DND-41 (cell line): ENCODE measurements around the gene INHBA.

Experiments used
- ATAC-seq: fragments of 200-7000 bp; cut with Tn5 transposase; 3 replicates; pipeline ENCODE4 v1.9.1; 2021; ENCODE audit warnings: low read depth; ENCODE audit not compliant: insufficient read depth
- DNase-seq: peaks from one replicate; pipeline ENCODE4 v3.0.0-alpha.2; 2020
- H2AFZ ChIP-seq: 2 replicates; pipeline ENCODE4 v1.6.0; 2012; ENCODE audit warnings: low read depth, low read length
- H3K27ac ChIP-seq: 2 replicates; pipeline ENCODE4 v1.5.1; 2012; ENCODE audit warnings: low read length, inconsistent platforms
- H3K27me3 ChIP-seq: fragments of 200-600 bp; sonication (generic); 2 replicates; pipeline ENCODE4 v1.6.0; 2012; ENCODE audit warnings: low read length, mild to moderate bottlenecking, inconsistent platforms; ENCODE audit not compliant: insufficient read depth, poor library complexity
- H3K36me3 ChIP-seq: 2 replicates; pipeline ENCODE4 v1.5.1; 2012; ENCODE audit warnings: low read length, inconsistent platforms; ENCODE audit not compliant: insufficient read depth
- H3K4me1 ChIP-seq: 2 replicates; pipeline ENCODE4 v1.5.1; 2012; ENCODE audit warnings: mild to moderate bottlenecking, low read length; ENCODE audit not compliant: insufficient read depth
- H3K4me2 ChIP-seq: 2 replicates; pipeline ENCODE4 v1.6.0; 2012; ENCODE audit warnings: mild to moderate bottlenecking, moderate library complexity, low read length, inconsistent platforms; ENCODE audit not compliant: insufficient read depth
- H3K4me3 ChIP-seq, 2 experiments: fragments of 200-600 bp in 1 of 2; shearing (Covaris generic) in 1 of 2; 2 replicates each; pipeline ENCODE4 v1.5.1; 2012 to 2016; ENCODE audit warnings: inconsistent platforms in 2 of 2, low read length in 2 of 2, mild to moderate bottlenecking in 2 of 2, low read depth in 1 of 2, moderate library complexity in 1 of 2
- H3K79me2 ChIP-seq: 2 replicates; pipeline ENCODE4 v1.6.0; 2012; ENCODE audit warnings: low read length, inconsistent platforms; ENCODE audit not compliant: insufficient read depth
- H3K9ac ChIP-seq: 2 replicates; pipeline ENCODE4 v1.6.0; 2012; ENCODE audit warnings: low read depth, mild to moderate bottlenecking, inconsistent platforms, low read length, moderate library complexity
- H3K9me3 ChIP-seq: 2 replicates; pipeline ENCODE4 v1.5.1; 2012; ENCODE audit warnings: low read length, moderate library complexity, mild to moderate bottlenecking, inconsistent platforms; ENCODE audit not compliant: insufficient read depth, severe bottlenecking
- H4K20me1 ChIP-seq: 2 replicates; pipeline ENCODE4 v1.6.0; 2012; ENCODE audit warnings: low read length; ENCODE audit not compliant: insufficient read depth
- CTCF ChIP-seq: IDR thresholded peaks from 2 replicates; pipeline ENCODE4 v1.5.1; 2012; ENCODE audit warnings: borderline replicate concordance, low read length, moderate library complexity, mild to moderate bottlenecking; ENCODE audit not compliant: poor library complexity, severe bottlenecking; ENCODE audit errors: extremely low read depth
- EZH2 ChIP-seq: IDR thresholded peaks from 3 replicates; pipeline ENCODE4 v1.6.1; 2012; ENCODE audit warnings: borderline replicate concordance, low read depth, mild to moderate bottlenecking, moderate library complexity, low read length, inconsistent platforms; ENCODE audit not compliant: severe bottlenecking

INHBA gene

GRCh38 chr7:41661596-41661995, 41.3 kb downstream of the INHBA start:
- Histone ChIP-seq H2AFZ (no peak overlapping the region), H3K4me3 (no peak overlapping the region), H3K4me2 (no peak overlapping the region), H3K4me1 (no peaks in the 10 kb centered on the region), H3K27ac (no peak overlapping the region), H3K27me3 (no peaks in the 10 kb centered on the region), H3K36me3 (no peaks in the 10 kb centered on the region), H4K20me1 (no peaks in the 10 kb centered on the region), H3K9me3 (no peaks in the 10 kb centered on the region), H3K79me2 (no peaks in the 10 kb centered on the region), H3K9ac (no peak overlapping the region)
- TF ChIP-seq CTCF (no peak), EZH2 (no peak)
- no peak for ATAC-seq
- no peak for DNase-seq

- no peaks in the 10 kb centered on the region for H3K36me3 ChIP-seq
- no peaks in the 10 kb centered on the region for H3K79me2 ChIP-seq
- H4K20me1 ChIP-seq = no peaks in the 10 kb centered on the region
- H3K27ac ChIP-seq = no peak overlapping the region
- no peak overlapping the region for H2AFZ ChIP-seq
- H3K9me3 ChIP-seq = no peaks in the 10 kb centered on the region
- DNase-seq = no peak
- ATAC-seq = no peak
- TF ChIP-seq EZH2 (no peak), CTCF (no peak)
- no peak overlapping the region for H3K4me3 ChIP-seq
- no peak overlapping the region for H3K9ac ChIP-seq
- H3K27me3 ChIP-seq = no peaks in the 10 kb centered on the region
- H3K4me1 ChIP-seq = no peaks in the 10 kb centered on the region
- no peak overlapping the region for H3K4me2 ChIP-seq
Measured at GRCh38 chr7:41659539-41659938, 43.4 kb downstream of the INHBA start.

DNA sequence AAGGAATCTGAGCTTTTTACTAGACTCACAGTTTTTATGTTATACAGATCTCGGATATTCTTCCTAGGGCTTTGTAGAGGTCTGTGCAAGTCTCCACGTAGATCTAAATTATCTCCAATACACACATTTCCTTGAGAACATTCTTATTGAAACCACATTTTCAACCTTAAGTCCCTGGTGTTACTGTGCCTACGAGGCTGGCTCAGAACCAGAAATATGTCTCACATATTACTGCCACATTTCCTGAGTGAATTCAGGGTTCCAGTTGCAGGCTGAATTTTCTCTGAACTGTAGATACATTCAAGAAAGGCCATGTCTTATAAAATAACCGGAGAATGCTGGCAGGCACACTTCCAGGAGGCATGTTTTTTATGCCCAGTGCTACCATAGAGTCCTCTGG, 46.5 kb downstream of the INHBA start:
- no peaks in the 10 kb centered on the region for H3K36me3 ChIP-seq
- ATAC-seq (no peak), DNase-seq (no peak)
- H3K27me3 ChIP-seq = no peaks in the 10 kb centered on the region
- no peaks in the 10 kb centered on the region for H3K4me1 ChIP-seq
- no peak overlapping the region for H3K9ac ChIP-seq
- no peak overlapping the region for H2AFZ ChIP-seq
- H3K79me2 ChIP-seq = no peaks in the 10 kb centered on the region
- H3K9me3 ChIP-seq = no peaks in the 10 kb centered on the region
- no peaks in the 10 kb centered on the region for H4K20me1 ChIP-seq
- H3K4me2 ChIP-seq = no peak overlapping the region
- H3K4me3 ChIP-seq = no peak overlapping the region
- H3K27ac ChIP-seq = no peak overlapping the region
- no peak for TF ChIP-seq CTCF
- no peak for TF ChIP-seq EZH2

- H3K4me1 ChIP-seq = no peaks in the 10 kb centered on the region
Measured at GRCh38 chr7:41655426-41655825, 47.5 kb downstream of the INHBA start.

More at GRCh38 chr7:41655426-41655825, 47.5 kb downstream of the INHBA start:
- H3K4me3 ChIP-seq = no peak overlapping the region
- no peaks in the 10 kb centered on the region for H3K27me3 ChIP-seq
- H3K27ac ChIP-seq = no peak overlapping the region
- DNase-seq (no peak), ATAC-seq (no peak)
- H3K4me2 ChIP-seq = no peak overlapping the region
- no peaks in the 10 kb centered on the region for H3K79me2 ChIP-seq
- no peak for TF ChIP-seq EZH2
- no peak for TF ChIP-seq CTCF
- H2AFZ ChIP-seq = no peak overlapping the region
- H3K9me3 ChIP-seq = no peaks in the 10 kb centered on the region
- H4K20me1 ChIP-seq = no peaks in the 10 kb centered on the region
- no peaks in the 10 kb centered on the region for H3K36me3 ChIP-seq
- no peak overlapping the region for H3K9ac ChIP-seq
